ENCODE data around the gene SRRD. TPM values are rescaled to one million over a fixed set of nuclear protein-coding genes. Genes with fewer than 3 reads are reported as not detected.

The SRRD gene
- total and polyA plus RNA-seq, 2 donors from 2014 or later = 20.3 to 22.8 TPM

DNA sequence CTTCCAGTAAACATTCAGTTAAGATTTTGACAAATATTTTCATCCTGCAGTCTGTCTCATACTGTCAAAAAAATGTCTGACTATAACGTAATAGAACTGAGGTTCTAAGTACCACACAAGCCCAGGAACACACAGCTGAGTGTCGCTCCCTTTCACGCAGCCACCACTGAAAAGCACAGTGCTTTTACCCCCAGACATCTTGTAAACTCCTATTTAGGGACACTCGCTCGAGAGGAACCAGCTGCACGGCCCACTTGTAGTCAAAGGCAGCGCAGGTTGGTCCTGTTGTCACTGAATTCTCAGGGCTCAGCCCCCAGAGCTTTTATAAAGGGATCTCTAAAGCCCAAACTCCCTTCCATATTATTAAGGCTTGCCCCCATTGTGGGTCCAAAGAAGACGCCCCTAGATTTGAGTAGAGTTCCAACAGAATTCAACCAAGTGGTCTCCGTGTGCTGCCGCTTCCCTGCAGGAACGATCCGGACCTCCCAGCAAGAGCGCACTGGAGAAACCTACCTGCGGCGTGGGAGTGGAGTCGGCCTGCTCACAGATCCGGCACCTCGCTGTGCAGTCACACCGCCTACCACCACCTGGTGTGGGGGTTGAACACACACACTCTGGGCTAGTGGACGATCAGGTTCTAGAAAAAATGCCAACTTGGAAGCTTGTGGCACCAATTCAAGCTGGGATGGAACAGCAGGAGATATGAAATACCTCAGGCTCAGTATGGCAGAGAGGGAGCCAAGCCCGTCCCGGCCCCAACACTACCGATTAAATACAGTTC is 31.3 kb upstream of the SRRD start:
- Histone ChIP-seq H3K27me3 (ENCODE audit: control insufficient read depth, insufficient read depth, low read length) (no peaks in the 10 kb centered on the region), H3K9me3 (ENCODE audit: control insufficient read depth in 2 of 3, insufficient read depth in 1 of 3, low read length in 3 of 3) (no peaks in the 10 kb centered on the region), H3K4me1 (ENCODE audit: control insufficient read depth in 2 of 3, insufficient read depth in 2 of 3, low read depth in 1 of 3, low read length in 3 of 3) (no peaks in the 10 kb centered on the region), H3K9ac (ENCODE audit: low read length in 3 of 3) (no peak overlapping the region), H3K36me3 (ENCODE audit: control insufficient read depth in 2 of 3, insufficient read depth in 3 of 3, low read length in 3 of 3) (peaks cover 0 to 37% (median 24%) of the 10 kb centered on the region in 3 donors), H3K27ac (ENCODE audit: low read depth in 2 of 2, low read length in 2 of 2) (no peak overlapping the region), H3K4me3 (ENCODE audit: low read length in 3 of 3) (no peak overlapping the region)
- DNase-seq = no peak
- no peak for TF ChIP-seq CTCF (IDR thresholded peaks at IDR 0.05; ENCODE audit: borderline replicate concordance, extremely low read depth, insufficient read depth)
- intact Hi-C loops (cut with DNase I) = no loop called here
- no peak for FAIRE-seq

- TF ChIP-seq CTCF (IDR thresholded peaks at IDR 0.05; ENCODE audit: borderline replicate concordance, extremely low read depth, insufficient read depth) = no peak
- intact Hi-C loops (cut with DNase I) = no loop called here
- Histone ChIP-seq H3K4me3 (ENCODE audit: low read length in 3 of 3) (no peak overlapping the region), H3K27me3 (ENCODE audit: control insufficient read depth, insufficient read depth, low read length) (no peaks in the 10 kb centered on the region), H3K36me3 (ENCODE audit: control insufficient read depth in 2 of 3, insufficient read depth in 3 of 3, low read length in 3 of 3) (peaks cover 0 to 45% (median 30%) of the 10 kb centered on the region in 3 donors), H3K27ac (ENCODE audit: low read depth in 2 of 2, low read length in 2 of 2) (no peak overlapping the region), H3K9me3 (ENCODE audit: control insufficient read depth in 2 of 3, insufficient read depth in 1 of 3, low read length in 3 of 3) (no peaks in the 10 kb centered on the region), H3K4me1 (ENCODE audit: control insufficient read depth in 2 of 3, insufficient read depth in 2 of 3, low read depth in 1 of 3, low read length in 3 of 3) (no peaks in the 10 kb centered on the region), H3K9ac (ENCODE audit: low read length in 3 of 3) (no peak overlapping the region)
- DNase-seq (no peak), FAIRE-seq (no peak)
These were observed 30.5 kb upstream of the SRRD start for GRCh38 chr22:26453216-26453615.

GRCh38 chr22:26453812-26454500 is 29.7 kb upstream of the SRRD start:
- H3K27me3 ChIP-seq (ENCODE audit: control insufficient read depth, insufficient read depth, low read length) = no peaks in the 10 kb centered on the region
- no peak for TF ChIP-seq CTCF (IDR thresholded peaks at IDR 0.05; ENCODE audit: borderline replicate concordance, extremely low read depth, insufficient read depth)
- no peak for FAIRE-seq
- H3K36me3 ChIP-seq (ENCODE audit: control insufficient read depth in 2 of 3, insufficient read depth in 3 of 3, low read length in 3 of 3) = peaks cover 0 to 49% (median 31%) of the 10 kb centered on the region in 3 donors
- no peak overlapping the region for H3K4me3 ChIP-seq (ENCODE audit: low read length in 3 of 3)
- H3K27ac ChIP-seq (ENCODE audit: low read depth in 2 of 2, low read length in 2 of 2) = no peak overlapping the region
- DNase-seq = no peak
- no peaks in the 10 kb centered on the region for H3K9me3 ChIP-seq (ENCODE audit: control insufficient read depth in 2 of 3, insufficient read depth in 1 of 3, low read length in 3 of 3)
- intact Hi-C loops (cut with DNase I) = no loop called here
- no peaks in the 10 kb centered on the region for H3K4me1 ChIP-seq (ENCODE audit: control insufficient read depth in 2 of 3, insufficient read depth in 2 of 3, low read depth in 1 of 3, low read length in 3 of 3)
- no peak overlapping the region for H3K9ac ChIP-seq (ENCODE audit: low read length in 3 of 3)

Measured in kidney (tissue), 14 donors.